Neural crest cell (in vitro differentiated cells): ENCODE results near the gene TSPAN10. TPM values are rescaled to one million over a fixed set of nuclear protein-coding genes. Genes with fewer than 3 reads are reported as not detected.
A peak's percentile ranks its signal among the peaks of the same experiment; 100 is the strongest.

Experiments
- DNase-seq: peaks from one replicate; pipeline ENCODE4 v3.0.0; 2021; ENCODE audit warnings: low read depth, mixed read lengths, low spot score
- H3K27ac Mint-ChIP-seq: one replicate; pipeline ENCODE4 v1.8.0; 2021; ENCODE audit warnings: mild to moderate bottlenecking, mixed read lengths; ENCODE audit not compliant: unreplicated experiment
- H3K27me3 Mint-ChIP-seq: 2 replicates; pipeline ENCODE4 v1.8.0; 2021; ENCODE audit warnings: low read depth, mild to moderate bottlenecking, mixed read lengths
- H3K36me3 Mint-ChIP-seq: 2 replicates; pipeline ENCODE4 v1.8.0; 2021; ENCODE audit warnings: low read depth, mild to moderate bottlenecking, mixed read lengths
- H3K4me1 Mint-ChIP-seq: 2 replicates; pipeline ENCODE4 v1.8.0; 2021; ENCODE audit warnings: mixed read lengths
- H3K4me3 Mint-ChIP-seq: one replicate; pipeline ENCODE4 v1.8.0; 2021; ENCODE audit warnings: mild to moderate bottlenecking, mixed read lengths
- H3K9me3 Mint-ChIP-seq: 2 replicates; pipeline ENCODE4 v1.8.0; 2021; ENCODE audit warnings: mixed read lengths
- total RNA-seq: library from RNA; stranded (reverse); gene quantifications from 2 replicates; pipeline ENCODE4 v1.2.1, GENCODE V29; 2021
- TF ChIP-seq, protein P1 (sequence below): fragments of 200-600 bp; sonication (generic); conservative IDR thresholded peaks from 2 replicates; pipeline ENCODE4 v1.5.0; 2021; ENCODE audit warnings: antibody characterized with exemption, mild to moderate bottlenecking

The TSPAN10 gene
- total RNA-seq, 1 donor from 2014 or later, result 1.6 TPM

- peaks cover 11% of the 10 kb centered on the region for H3K4me1 Mint-ChIP-seq
- no peak overlapping the region for H3K4me3 Mint-ChIP-seq
- no peaks in the 10 kb centered on the region for H3K9me3 Mint-ChIP-seq
- TF ChIP-seq, protein P1, sequence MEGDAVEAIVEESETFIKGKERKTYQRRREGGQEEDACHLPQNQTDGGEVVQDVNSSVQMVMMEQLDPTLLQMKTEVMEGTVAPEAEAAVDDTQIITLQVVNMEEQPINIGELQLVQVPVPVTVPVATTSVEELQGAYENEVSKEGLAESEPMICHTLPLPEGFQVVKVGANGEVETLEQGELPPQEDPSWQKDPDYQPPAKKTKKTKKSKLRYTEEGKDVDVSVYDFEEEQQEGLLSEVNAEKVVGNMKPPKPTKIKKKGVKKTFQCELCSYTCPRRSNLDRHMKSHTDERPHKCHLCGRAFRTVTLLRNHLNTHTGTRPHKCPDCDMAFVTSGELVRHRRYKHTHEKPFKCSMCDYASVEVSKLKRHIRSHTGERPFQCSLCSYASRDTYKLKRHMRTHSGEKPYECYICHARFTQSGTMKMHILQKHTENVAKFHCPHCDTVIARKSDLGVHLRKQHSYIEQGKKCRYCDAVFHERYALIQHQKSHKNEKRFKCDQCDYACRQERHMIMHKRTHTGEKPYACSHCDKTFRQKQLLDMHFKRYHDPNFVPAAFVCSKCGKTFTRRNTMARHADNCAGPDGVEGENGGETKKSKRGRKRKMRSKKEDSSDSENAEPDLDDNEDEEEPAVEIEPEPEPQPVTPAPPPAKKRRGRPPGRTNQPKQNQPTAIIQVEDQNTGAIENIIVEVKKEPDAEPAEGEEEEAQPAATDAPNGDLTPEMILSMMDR, result no peak
- no peak overlapping the region for H3K27ac Mint-ChIP-seq
- H3K36me3 Mint-ChIP-seq, result no peaks in the 10 kb centered on the region
- H3K27me3 Mint-ChIP-seq, result no peaks in the 10 kb centered on the region
- no peak for DNase-seq
These were observed 14.7 kb downstream of the TSPAN10 start for GRCh38 chr17:81651692-81652091.

DNA sequence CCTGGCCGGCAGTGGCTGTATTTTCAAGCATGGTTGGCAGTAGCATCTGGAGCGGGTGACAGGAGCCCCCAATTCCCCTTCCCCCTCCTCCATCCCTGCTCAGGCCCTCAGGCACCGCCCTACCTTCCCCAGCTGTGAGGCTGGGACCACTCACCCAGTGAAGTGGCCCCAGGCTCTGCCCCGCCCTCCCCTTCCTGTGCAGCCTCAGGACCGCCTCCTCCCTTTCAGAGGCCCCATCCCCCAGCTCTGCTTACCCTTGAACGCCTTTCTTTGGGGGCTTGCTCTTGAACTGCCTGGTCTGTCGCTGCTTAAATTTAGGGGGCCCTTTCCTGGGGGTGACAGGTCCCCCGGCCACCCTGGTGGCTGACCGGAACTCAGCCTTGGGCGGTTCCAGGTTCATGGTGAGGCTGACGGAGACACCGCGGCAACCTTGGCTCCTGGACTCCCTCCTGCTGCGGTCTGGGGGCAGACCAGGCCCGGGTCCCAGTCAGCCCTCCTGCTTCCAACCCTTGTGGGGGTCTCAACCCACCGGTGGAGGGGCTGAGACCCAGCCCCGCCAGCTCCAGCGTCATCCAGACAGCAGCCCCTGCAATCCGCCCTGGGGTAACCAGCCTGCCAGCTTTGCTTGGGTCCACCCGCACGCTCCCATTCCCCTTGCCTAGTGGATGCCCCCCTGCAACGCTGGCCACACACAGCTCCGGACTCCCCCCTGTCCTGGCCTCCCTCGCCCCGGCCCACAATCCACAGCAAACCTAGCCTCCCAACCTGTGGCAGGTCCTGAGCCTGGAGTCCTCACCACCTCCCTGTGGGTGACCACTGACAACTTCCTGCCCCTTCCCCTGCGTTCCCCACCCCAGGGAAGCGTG lies 16.1 kb downstream of the TSPAN10 start:
- TF ChIP-seq, protein P1, result no peak
- Mint-ChIP-seq H3K9me3 (no peaks in the 10 kb centered on the region), H3K36me3 (no peaks in the 10 kb centered on the region), H3K27ac (peak overlapping the region; percentile 50), H3K4me3 (no peak overlapping the region), H3K4me1 (peaks cover 11% of the 10 kb centered on the region), H3K27me3 (no peaks in the 10 kb centered on the region)
- DNase-seq, result no peak

DNA sequence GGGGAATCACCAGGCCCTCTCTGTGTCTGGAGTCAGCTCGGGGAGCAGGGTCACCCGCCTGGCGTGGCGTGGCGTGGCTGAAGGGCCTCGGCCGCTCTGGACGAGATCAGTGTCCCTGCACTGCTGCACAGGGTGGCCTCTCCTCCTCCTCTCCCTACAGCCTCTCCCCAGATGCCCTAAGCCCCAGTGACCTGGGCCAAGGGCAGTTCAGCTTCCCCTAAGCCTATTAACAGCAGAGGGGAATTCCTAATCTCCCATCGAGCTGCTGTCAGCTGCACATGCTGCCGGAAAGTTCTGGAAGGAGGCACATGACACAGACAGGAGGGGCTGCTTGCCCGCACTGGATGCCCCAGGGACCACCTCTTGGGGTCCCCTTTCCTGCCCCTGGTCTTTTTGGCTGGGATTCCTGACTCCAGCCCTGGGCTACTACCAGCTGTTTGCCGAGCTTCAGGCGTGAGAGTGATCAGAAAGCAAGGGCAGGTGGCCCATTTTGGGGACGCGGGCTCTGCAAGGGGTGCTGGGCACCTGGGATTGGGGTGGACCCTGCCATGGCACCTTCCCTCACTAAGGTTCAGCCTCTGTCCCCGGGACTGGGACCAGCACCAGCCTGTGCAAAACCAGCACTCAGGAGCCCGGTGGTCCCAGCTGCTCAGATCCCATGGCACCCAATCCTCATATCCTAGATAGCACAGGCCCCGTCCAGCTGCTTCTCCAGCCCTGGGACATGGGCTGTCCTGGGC lies 18.6 kb downstream of the TSPAN10 start:
- H3K27ac Mint-ChIP-seq, result no peak overlapping the region
- H3K9me3 Mint-ChIP-seq, result no peaks in the 10 kb centered on the region
- no peaks in the 10 kb centered on the region for H3K36me3 Mint-ChIP-seq
- no peak overlapping the region for H3K4me3 Mint-ChIP-seq
- TF ChIP-seq, protein P1, result no peak
- no peak for DNase-seq
- no peaks in the 10 kb centered on the region for H3K27me3 Mint-ChIP-seq
- H3K4me1 Mint-ChIP-seq, result peaks cover 11% of the 10 kb centered on the region

DNA sequence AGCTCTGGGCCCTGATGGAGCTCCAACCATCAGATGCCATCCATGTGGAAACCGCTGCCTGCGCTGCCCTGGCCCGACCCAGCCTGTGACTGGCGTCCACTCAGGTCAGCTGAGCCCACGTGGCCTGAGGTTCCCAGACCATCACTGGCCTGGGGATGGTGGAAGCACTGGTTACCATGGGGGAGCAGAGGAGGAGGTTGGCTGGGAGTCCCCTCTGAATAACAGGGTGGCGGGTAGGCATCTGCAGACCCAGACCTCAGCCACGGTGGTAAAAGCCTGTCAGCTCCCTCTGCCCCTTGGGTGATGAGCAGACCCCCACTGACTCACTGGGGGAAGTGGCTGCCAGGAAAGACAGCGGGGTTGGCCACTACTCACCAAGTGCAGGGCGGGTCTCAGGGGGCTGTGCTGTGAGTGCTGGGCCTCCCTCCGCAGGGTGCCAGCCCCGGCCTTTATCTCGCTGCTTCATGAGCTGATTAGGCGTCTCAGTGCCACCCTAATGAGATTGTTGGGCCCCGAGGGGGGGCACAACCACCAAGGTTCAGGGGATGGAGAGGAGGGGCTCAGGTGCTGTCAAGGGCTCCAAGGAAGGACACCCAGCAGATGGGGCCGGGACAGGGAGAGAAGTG lies 19.2 kb downstream of the TSPAN10 start, which contains the start of gene PDE6G:
Gene PDE6G, minus strand, starts transcription at position 425 of the 626 bp plus-strand sequence. CDS start 3,237 bp downstream, outside the sequence.
- TF ChIP-seq, protein P1, result no peak
- Mint-ChIP-seq H3K36me3 (no peaks in the 10 kb centered on the region), H3K4me1 (peaks cover 11% of the 10 kb centered on the region), H3K4me3 (no peak within 1 kb of the TSS), H3K27me3 (no peaks in the 10 kb centered on the region), H3K27ac (no peak within 1 kb of the TSS), H3K9me3 (no peaks in the 10 kb centered on the region)
- DNase-seq, result no peak

DNA sequence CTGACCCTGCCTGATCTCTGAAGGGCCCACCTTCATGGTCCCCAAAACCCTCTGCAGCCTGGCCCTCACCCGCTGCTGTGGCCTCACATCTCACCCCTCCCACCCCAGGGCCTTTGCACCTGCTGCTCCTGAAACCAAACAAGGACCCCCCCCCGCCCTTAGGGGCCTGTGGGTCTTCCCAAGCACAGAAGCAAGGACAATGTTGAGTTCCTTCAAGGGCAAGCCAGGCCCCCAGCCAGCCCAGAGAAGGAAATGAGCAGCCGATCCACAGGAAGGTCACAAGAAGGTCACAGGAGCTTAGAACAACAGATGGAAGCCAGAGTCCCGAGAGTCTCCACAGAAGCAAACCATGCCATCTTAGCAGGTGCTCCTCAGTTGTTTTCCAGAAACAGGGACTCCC lies 19.8 kb downstream of the TSPAN10 start:
- H3K36me3 Mint-ChIP-seq, result no peaks in the 10 kb centered on the region
- H3K27me3 Mint-ChIP-seq, result no peaks in the 10 kb centered on the region
- no peak overlapping the region for H3K27ac Mint-ChIP-seq
- TF ChIP-seq, protein P1, result no peak
- no peak for DNase-seq
- no peak overlapping the region for H3K4me3 Mint-ChIP-seq
- peaks cover 8% of the 10 kb centered on the region for H3K4me1 Mint-ChIP-seq
- no peaks in the 10 kb centered on the region for H3K9me3 Mint-ChIP-seq
